Muscle of leg (tissue), 11 donors: ENCODE data around the gene UPK3B. TPM values are rescaled to one million over a fixed set of nuclear protein-coding genes. Genes with fewer than 3 reads are reported as not detected.
"Not testable (repeated sequence)": the region's sequence is repeated elsewhere in the genome, so short reads cannot be mapped to it uniquely, and the experiment has no call there.

Source experiments
- DNase-seq: peaks from one replicate; pipeline ENCODE4 v3.0.0; 2013
- H3K27ac ChIP-seq: one replicate; pipeline ENCODE4 v1.5.1; 2013; ENCODE audit warnings: mild to moderate bottlenecking, low read length, control low read depth
- H3K27me3 ChIP-seq: one replicate; pipeline ENCODE4 v1.6.1; 2013; ENCODE audit warnings: low read length; ENCODE audit not compliant: control insufficient read depth, insufficient read depth
- H3K36me3 ChIP-seq: one replicate; pipeline ENCODE4 v1.6.1; 2013; ENCODE audit warnings: low read length; ENCODE audit not compliant: control insufficient read depth, insufficient read depth
- H3K4me1 ChIP-seq: one replicate; pipeline ENCODE4 v1.6.1; 2013; ENCODE audit warnings: low read length; ENCODE audit not compliant: control insufficient read depth, insufficient read depth
- H3K4me3 ChIP-seq: one replicate; pipeline ENCODE4 v1.5.1; 2013; ENCODE audit warnings: low read length, control low read depth
- H3K9me3 ChIP-seq: replicated peaks from 2 replicates; pipeline ENCODE4 v1.6.1; 2013; ENCODE audit warnings: low read depth, low read length; ENCODE audit not compliant: control insufficient read depth
- WGBS: methylation state at CpG from one replicate; pipeline ENCODE4 v1.1.5; 2013; ENCODE audit warnings: missing lambda C conversion rate; ENCODE audit not compliant: insufficient coverage; 5-methylcytosine and 5-hydroxymethylcytosine counted together
- polyA plus RNA-seq, 8 donors: library from polyadenylated mRNA; unstranded; fragments of 120-200 nt; gene quantifications; one replicate each; pipeline versions ENCODE4 v1.2.1 to v1.2.3, GENCODE V29; 2013; ENCODE audit warnings: inconsistent platforms in 1 of 8, low replicate concordance in 1 of 8; ENCODE audit not compliant: insufficient read length in 8 of 8, insufficient read depth in 1 of 8
- total RNA-seq: library from RNA; stranded (reverse); fragments of 120-200 nt; gene quantifications from one replicate; pipeline ENCODE4 v1.2.4, GENCODE V29; 2013

Gene UPK3B
- total and polyA plus RNA-seq, 9 donors: 0.16 to 4.3 (median 0.48) TPM; not detected in 1

DNA sequence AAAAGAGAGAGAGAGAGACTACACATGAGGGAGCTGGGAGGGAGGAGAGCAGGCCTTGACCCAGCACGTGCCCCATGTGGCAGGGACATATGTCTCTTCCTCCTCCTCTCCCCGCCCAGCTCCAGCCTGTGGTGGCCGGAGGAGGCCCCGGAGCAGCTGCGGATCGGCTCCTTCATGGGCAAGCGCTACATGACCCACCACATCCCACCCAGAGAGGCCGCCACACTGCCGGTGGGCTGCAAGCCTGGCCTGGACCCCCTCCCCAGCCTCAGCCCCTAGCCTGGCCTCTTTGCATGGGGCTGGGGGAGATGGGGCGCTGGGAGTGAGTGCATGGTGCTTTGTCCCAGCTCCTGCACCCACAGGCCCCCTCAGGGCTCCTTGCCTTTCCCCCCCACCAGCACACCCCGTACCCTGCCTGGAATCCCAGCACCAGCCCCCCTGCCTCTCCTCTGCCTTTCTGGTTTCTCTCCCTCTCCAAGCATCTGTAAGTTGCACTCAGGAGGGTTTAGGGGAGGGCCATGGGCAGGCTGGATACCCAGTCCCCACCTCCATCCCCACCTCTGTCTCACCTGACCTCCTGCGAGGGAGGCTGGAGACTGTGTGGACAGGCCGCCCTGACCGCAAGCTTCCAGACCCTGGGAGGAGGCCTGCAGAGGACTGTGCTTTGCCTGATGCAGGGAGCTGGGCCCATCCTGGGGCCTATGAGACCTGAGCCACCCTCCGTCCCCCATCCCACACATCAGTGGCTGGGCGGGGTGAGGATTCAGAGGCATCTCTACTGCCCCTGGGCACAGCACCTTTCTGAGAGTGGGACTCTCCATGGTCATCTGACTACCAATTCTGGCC, 4.8 kb downstream of the UPK3B start:
- H3K27ac ChIP-seq: no peak overlapping the region
- H3K27me3 ChIP-seq: no peaks in the 10 kb centered on the region
- no peak for DNase-seq
- 20% methylated on average over 1 of the region's 16 CpGs for WGBS
- H3K4me3 ChIP-seq: no peak overlapping the region
- peaks cover 7% of the 10 kb centered on the region for H3K4me1 ChIP-seq
- H3K9me3 ChIP-seq: no peaks in the 10 kb centered on the region
- no peaks in the 10 kb centered on the region for H3K36me3 ChIP-seq

DNA sequence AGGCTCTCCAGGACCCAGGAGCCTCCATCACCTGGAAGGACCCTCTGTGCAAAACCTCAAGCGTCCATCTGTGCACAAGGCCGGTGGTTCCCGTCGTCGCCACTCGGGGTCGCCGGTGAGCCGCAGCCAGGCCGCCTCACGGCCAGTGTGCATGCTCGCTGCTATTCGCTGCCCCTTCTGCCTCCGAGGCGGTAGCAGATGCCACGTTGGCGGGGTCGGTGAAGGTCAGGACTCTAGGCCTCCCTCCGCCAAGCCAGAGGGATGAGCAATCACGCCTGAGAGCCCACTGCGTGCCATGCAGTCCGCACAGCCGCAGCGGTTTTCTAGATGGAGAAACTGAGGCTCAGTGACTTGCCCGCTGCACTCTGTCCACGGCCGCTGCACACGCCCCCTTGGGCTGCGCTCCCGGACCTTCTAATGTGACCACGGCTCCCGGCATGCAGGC, 5.7 kb downstream of the UPK3B start:
- Histone ChIP-seq H3K4me1 (peaks cover 2% of the 10 kb centered on the region), H3K9me3 (no peaks in the 10 kb centered on the region), H3K36me3 (no peaks in the 10 kb centered on the region), H3K27me3 (no peaks in the 10 kb centered on the region), H3K27ac (no peak overlapping the region), H3K4me3 (no peak overlapping the region)
- 9% methylated on average over 30 of the region's 32 CpGs for WGBS
- no peak for DNase-seq

DNA sequence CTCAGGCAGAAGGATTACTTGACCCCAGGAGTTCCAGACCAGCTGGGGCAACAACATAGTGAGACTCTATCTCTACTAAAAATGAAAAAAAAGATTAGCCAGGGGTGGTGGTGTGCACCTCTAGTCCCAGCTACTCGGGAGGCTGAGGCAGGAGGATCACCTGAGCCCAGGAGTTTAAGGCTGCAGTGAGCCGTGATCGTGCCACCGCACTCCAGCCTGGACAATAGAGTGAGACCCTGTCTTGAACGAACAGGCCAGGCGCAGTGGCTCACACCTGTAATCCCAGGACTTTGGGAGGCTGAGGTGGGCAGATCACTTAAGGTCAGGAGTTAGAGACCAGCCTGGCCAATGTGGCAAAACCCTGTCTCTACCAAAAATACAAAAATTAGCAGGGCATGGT, 6.6 kb downstream of the UPK3B start:
- not testable (repeated sequence) for H3K27ac ChIP-seq, DNase-seq, H3K9me3 ChIP-seq, H3K4me1 ChIP-seq, H3K36me3 ChIP-seq, H3K4me3 ChIP-seq, H3K27me3 ChIP-seq
- 92% methylated on average over 6 of the region's 6 CpGs for WGBS

DNA sequence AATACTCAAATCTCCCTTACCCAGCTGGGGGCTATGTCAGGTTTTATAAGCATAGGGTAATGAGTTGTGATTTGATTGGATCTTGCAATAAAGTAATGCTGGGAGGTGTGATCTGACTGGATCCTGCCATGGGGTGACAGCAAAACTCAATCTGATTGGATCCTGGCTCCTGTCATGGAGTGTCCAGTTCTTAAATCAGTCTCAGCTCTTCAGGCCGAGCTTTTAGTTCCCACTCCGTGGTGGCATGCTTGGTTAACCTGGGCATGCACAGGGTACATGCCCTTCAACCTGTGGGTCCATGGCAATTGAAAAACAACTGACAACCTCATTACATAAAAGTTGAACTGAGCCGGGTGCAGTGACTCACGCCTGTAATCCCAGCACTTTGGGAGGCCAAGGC, 15.8 kb downstream of the UPK3B start:
- H3K36me3 ChIP-seq, H3K4me3 ChIP-seq, DNase-seq, H3K9me3 ChIP-seq, H3K27ac ChIP-seq, H3K27me3 ChIP-seq, H3K4me1 ChIP-seq: not testable (repeated sequence)
- no CpG with 5 or more reads among the region's 4 CpGs for WGBS

DNA sequence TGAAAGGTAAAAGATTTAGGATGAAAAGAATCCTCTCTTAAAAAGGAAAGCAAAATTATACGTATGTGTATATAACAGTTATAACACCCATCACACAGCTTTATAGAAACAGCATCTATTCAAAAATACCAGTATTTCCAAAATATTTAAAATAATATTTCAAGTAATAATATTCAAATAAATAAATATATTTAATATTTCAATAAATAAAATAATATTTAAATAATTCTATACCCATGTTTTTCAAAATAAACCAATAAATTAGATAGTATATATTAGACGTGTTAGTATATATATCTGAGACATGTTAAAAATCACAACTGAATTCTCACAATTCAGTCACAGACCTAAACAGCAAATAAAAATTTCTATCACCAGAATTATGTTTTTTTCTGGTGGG, 21.3 kb downstream of the UPK3B start:
- no CpG with 5 or more reads among the region's 2 CpGs for WGBS
- not testable (repeated sequence) for DNase-seq

DNA sequence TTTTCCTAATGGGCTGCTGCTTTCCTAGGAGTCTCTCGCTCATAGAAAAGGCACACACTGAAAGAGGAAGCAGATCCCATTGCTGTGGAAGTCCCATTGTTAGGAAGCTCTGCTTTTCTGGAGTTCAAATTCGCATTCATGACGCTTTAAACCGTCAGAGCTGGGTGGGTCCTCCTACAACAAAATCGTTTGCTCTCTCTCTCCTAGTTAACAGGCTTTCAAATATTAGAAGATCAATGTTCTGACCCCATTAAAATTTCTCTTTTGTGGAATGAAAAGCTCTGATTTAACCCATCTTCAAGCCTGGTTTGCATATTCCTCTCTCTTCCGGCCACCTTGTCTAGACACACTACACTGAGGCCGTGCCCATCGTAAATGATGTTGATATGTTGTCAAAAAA, 32.8 kb downstream of the UPK3B start, which contains the start of gene SPDYE16:
Gene SPDYE16 (minus strand): TSS at position 101 of the 400 bp plus-strand sequence. CDS start 1,838 bp downstream, outside the sequence.
- not testable (repeated sequence) for H3K4me3 ChIP-seq, DNase-seq, H3K4me1 ChIP-seq, H3K27me3 ChIP-seq, H3K36me3 ChIP-seq, H3K9me3 ChIP-seq, H3K27ac ChIP-seq
- no CpG with 5 or more reads among the region's 8 CpGs for WGBS

More for the DNA sequence above, 21.3 kb downstream of the UPK3B start:
- H3K9me3 ChIP-seq, H3K4me1 ChIP-seq, H3K36me3 ChIP-seq, H3K4me3 ChIP-seq, H3K27me3 ChIP-seq, H3K27ac ChIP-seq: not testable (repeated sequence)

DNA sequence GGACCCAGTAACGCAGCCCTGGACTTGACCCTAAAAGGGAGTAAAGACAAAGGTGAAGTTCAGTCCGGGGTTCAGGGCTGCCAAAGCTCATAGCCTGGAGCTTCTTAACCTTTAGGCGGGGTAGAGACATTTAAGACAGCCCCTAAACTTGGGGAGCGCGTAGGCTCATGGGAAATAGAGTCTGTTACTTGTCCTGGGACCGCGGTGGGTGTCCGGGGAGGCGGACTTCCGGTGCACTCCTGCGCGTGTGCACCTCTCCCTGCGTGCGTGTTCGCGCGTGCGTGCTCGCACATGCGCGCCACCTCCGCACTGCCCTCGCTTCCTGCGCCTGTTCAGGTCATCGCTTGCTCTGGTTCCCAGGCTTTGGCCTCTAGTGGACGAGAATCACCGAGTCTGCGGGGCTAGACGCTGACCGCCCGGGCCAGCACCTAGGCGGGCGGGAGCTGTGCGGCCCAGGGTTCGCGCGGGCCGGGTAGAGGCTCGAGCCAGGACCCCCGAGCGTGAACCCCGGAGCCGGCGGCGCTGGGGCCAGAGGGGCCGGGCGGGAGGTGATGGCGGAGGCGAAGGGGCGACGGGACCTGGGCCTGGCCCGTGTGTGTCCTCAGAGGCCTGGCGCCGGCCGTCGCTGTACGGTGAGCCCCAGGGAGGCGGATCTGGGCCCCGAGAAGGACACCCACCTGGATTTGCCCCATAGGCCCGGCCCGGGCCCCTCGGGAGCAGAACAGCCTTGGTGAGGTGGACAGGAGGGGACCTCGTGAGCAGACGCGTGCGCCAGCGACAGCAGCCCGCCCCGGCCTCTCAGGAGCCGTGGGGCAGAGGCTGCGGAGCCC, 38.9 kb downstream of the UPK3B start:
- not testable (repeated sequence) for H3K27me3 ChIP-seq, H3K36me3 ChIP-seq, H3K9me3 ChIP-seq, H3K4me1 ChIP-seq
- Histone ChIP-seq H3K27ac (peak overlapping the region; percentile 84), H3K4me3 (peak overlapping the region; percentile 76)
- WGBS: under 1% methylated on average over 61 of the region's 71 CpGs
- DNase-seq: peak; percentile 96

- WGBS: 0% methylated on average over 5 of the region's 19 CpGs
- peak; percentile 5 for DNase-seq
Measured at GRCh38 chr7:76549855-76550248, 39.5 kb downstream of the UPK3B start.

DNA sequence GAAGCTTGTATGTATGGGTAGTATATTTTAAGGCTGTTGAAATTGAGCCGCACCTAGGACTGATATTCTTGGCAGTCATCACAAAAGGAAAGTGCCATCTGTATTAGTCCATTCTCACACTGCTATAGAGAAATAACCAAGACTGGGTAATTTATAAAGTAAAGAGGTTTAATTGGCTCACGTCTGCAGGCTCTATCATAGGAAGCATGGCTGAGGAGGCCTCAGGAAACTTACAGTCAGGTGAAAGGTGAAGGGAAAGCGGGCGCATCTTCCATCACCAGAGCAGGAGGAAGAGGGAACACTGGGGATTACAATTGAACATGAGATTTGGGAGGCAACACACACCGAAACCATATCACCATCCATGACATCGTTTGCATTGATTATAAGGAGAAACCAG, 41.6 kb downstream of the UPK3B start:
- not testable (repeated sequence) for H3K4me3 ChIP-seq, H3K4me1 ChIP-seq, H3K36me3 ChIP-seq, H3K27ac ChIP-seq, H3K9me3 ChIP-seq, DNase-seq, H3K27me3 ChIP-seq
- WGBS: no CpG with 5 or more reads among the region's 6 CpGs

More at GRCh38 chr7:76549855-76550248, 39.5 kb downstream of the UPK3B start:
- H3K4me1 ChIP-seq, H3K36me3 ChIP-seq, H3K9me3 ChIP-seq, H3K27me3 ChIP-seq: not testable (repeated sequence)
- peak overlapping the region; percentile 76 for H3K4me3 ChIP-seq
- H3K27ac ChIP-seq: peak overlapping the region; percentile 84

GRCh38 chr7:76559685-76560084, 49.3 kb downstream of the UPK3B start:
- not testable (repeated sequence) for H3K4me1 ChIP-seq, H3K27me3 ChIP-seq, H3K27ac ChIP-seq, H3K36me3 ChIP-seq, DNase-seq, H3K9me3 ChIP-seq, H3K4me3 ChIP-seq
- WGBS: no CpG with 5 or more reads among the region's 6 CpGs
